ENCODE data around the gene CARMIL3.
"Not testable (repeated sequence)": the region's sequence is repeated elsewhere in the genome, so short reads cannot be mapped to it uniquely, and the experiment has no call there.

CARMIL3 gene

GRCh38 chr14:24093207-24093900, 41.5 kb downstream of the CARMIL3 start:
- in situ Hi-C loops (cut with MboI; ENCODE audit: low sequenced_read_pairs): no loop called here

GRCh38 chr14:24093901-24094840, 42.4 kb downstream of the CARMIL3 start, which contains the start of gene PCK2:
Gene PCK2, plus strand, starts transcription at chr14:24094311. Its CDS starts 95 bp downstream, at chr14:24094406.
- in situ Hi-C loops (cut with MboI; ENCODE audit: low sequenced_read_pairs): no loop called here

- in situ Hi-C loops (cut with MboI; ENCODE audit: low sequenced_read_pairs): no loop called here
Observed at GRCh38 chr14:24094841-24095270, 43.0 kb downstream of the CARMIL3 start.

- in situ Hi-C loops (cut with MboI; ENCODE audit: low sequenced_read_pairs): no loop called here
Observed at GRCh38 chr14:24095271-24096068, 43.7 kb downstream of the CARMIL3 start.

GRCh38 chr14:24096545-24097181, 44.9 kb downstream of the CARMIL3 start:
- in situ Hi-C loops (cut with MboI; ENCODE audit: low sequenced_read_pairs): no loop called here

GRCh38 chr14:24098229-24098926, 46.6 kb downstream of the CARMIL3 start:
- in situ Hi-C loops (cut with MboI; ENCODE audit: low sequenced_read_pairs): no loop called here

GRCh38 chr14:24098927-24099813, 47.4 kb downstream of the CARMIL3 start:
- in situ Hi-C loops (cut with MboI; ENCODE audit: low sequenced_read_pairs): no loop called here

- in situ Hi-C loops (cut with MboI; ENCODE audit: low sequenced_read_pairs): no loop called here
Observed at GRCh38 chr14:24100197-24100981, 48.6 kb downstream of the CARMIL3 start.

- in situ Hi-C loops (cut with MboI; ENCODE audit: low sequenced_read_pairs): no loop called here
Observed at GRCh38 chr14:24100982-24101494, 49.2 kb downstream of the CARMIL3 start.

- in situ Hi-C loops (cut with MboI; ENCODE audit: low sequenced_read_pairs): no loop called here
Observed at GRCh38 chr14:24102357-24103048, 50.7 kb downstream of the CARMIL3 start.

GRCh38 chr14:24103451-24103850, 51.6 kb downstream of the CARMIL3 start:
- in situ Hi-C loops (cut with MboI; ENCODE audit: low sequenced_read_pairs): no loop called here

- in situ Hi-C loops (cut with MboI; ENCODE audit: low sequenced_read_pairs): not testable (repeated sequence)
Observed at GRCh38 chr14:24105609-24106239, 53.9 kb downstream of the CARMIL3 start.

GRCh38 chr14:24106672-24107271, 55.0 kb downstream of the CARMIL3 start:
- in situ Hi-C loops (cut with MboI; ENCODE audit: low sequenced_read_pairs): no loop called here

- in situ Hi-C loops (cut with MboI; ENCODE audit: low sequenced_read_pairs): no loop called here
Observed at GRCh38 chr14:24108336-24108874, 56.6 kb downstream of the CARMIL3 start.

- in situ Hi-C loops (cut with MboI; ENCODE audit: low sequenced_read_pairs): no loop called here
Observed at GRCh38 chr14:24110060-24110459, 58.3 kb downstream of the CARMIL3 start.

GRCh38 chr14:24110523-24110922, 58.7 kb downstream of the CARMIL3 start:
- in situ Hi-C loops (cut with MboI; ENCODE audit: low sequenced_read_pairs): no loop called here
